GM12878 (cell line): ENCODE measurements around the gene NRP1.

Experiments used
- EZH2 ChIP-seq: IDR thresholded peaks from 2 replicates; pipeline ENCODE4 v1.6.1; 2012; ENCODE audit warnings: low read depth, mild to moderate bottlenecking, control low read depth, inconsistent platforms, low read length, borderline replicate concordance; ENCODE audit not compliant: control insufficient read depth
- SIN3A ChIP-seq: IDR thresholded peaks from 2 replicates; pipeline ENCODE4 v1.6.1; 2012; ENCODE audit warnings: low read depth, low read length, improper control_type of control experiment
- SP1 ChIP-seq: IDR thresholded peaks from one replicate; pipeline ENCODE4 v1.6.1; 2011; ENCODE audit warnings: low read depth, low read length
- STAT3 ChIP-seq: IDR thresholded peaks from 2 replicates; pipeline ENCODE4 v1.6.1; 2011; ENCODE audit warnings: low read depth, low read length, improper control_type of control experiment
- TF ChIP-seq, protein P1 (sequence below), 3 experiments: IDR thresholded peaks in 2 of 3; conservative IDR thresholded peaks in 1 of 3; 2 replicates each; pipeline ENCODE4 v1.5.1; 2011; ENCODE audit warnings: low read depth in 3 of 3, low read length in 3 of 3, mild to moderate bottlenecking in 3 of 3, control low read depth in 2 of 3, moderate library complexity in 2 of 3, inconsistent platforms in 1 of 3, mixed read lengths in 1 of 3; ENCODE audit not compliant: control insufficient read depth in 2 of 3, insufficient read depth in 1 of 3; ENCODE audit errors: extremely low read depth in 1 of 3
- TF ChIP-seq, protein P2 (sequence below): IDR thresholded peaks from 2 replicates; pipeline ENCODE4 v1.6.1; 2012; ENCODE audit warnings: mild to moderate bottlenecking, low read depth, low read length

- no peak for TF ChIP-seq EZH2
- TF ChIP-seq, protein P1, sequence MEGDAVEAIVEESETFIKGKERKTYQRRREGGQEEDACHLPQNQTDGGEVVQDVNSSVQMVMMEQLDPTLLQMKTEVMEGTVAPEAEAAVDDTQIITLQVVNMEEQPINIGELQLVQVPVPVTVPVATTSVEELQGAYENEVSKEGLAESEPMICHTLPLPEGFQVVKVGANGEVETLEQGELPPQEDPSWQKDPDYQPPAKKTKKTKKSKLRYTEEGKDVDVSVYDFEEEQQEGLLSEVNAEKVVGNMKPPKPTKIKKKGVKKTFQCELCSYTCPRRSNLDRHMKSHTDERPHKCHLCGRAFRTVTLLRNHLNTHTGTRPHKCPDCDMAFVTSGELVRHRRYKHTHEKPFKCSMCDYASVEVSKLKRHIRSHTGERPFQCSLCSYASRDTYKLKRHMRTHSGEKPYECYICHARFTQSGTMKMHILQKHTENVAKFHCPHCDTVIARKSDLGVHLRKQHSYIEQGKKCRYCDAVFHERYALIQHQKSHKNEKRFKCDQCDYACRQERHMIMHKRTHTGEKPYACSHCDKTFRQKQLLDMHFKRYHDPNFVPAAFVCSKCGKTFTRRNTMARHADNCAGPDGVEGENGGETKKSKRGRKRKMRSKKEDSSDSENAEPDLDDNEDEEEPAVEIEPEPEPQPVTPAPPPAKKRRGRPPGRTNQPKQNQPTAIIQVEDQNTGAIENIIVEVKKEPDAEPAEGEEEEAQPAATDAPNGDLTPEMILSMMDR (IDR thresholded peaks at IDR 0.05 in 2 of 3, conservative IDR thresholded peaks at IDR 0.05 in 1 of 3; ENCODE audit: control insufficient read depth in 2 of 3, extremely low read depth in 1 of 3, insufficient read depth in 1 of 3, low read depth in 3 of 3, low read length in 3 of 3): no peak
- TF ChIP-seq SIN3A: no peak
- TF ChIP-seq, protein P2, sequence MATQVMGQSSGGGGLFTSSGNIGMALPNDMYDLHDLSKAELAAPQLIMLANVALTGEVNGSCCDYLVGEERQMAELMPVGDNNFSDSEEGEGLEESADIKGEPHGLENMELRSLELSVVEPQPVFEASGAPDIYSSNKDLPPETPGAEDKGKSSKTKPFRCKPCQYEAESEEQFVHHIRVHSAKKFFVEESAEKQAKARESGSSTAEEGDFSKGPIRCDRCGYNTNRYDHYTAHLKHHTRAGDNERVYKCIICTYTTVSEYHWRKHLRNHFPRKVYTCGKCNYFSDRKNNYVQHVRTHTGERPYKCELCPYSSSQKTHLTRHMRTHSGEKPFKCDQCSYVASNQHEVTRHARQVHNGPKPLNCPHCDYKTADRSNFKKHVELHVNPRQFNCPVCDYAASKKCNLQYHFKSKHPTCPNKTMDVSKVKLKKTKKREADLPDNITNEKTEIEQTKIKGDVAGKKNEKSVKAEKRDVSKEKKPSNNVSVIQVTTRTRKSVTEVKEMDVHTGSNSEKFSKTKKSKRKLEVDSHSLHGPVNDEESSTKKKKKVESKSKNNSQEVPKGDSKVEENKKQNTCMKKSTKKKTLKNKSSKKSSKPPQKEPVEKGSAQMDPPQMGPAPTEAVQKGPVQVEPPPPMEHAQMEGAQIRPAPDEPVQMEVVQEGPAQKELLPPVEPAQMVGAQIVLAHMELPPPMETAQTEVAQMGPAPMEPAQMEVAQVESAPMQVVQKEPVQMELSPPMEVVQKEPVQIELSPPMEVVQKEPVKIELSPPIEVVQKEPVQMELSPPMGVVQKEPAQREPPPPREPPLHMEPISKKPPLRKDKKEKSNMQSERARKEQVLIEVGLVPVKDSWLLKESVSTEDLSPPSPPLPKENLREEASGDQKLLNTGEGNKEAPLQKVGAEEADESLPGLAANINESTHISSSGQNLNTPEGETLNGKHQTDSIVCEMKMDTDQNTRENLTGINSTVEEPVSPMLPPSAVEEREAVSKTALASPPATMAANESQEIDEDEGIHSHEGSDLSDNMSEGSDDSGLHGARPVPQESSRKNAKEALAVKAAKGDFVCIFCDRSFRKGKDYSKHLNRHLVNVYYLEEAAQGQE: no peak
- no peak for TF ChIP-seq STAT3
- TF ChIP-seq SP1: no peak
Measured at GRCh38 chr10:33136781-33137180, 197.7 kb downstream of the NRP1 start.
